HG03045 (cell line): Measurements from ENCODE around the gene UTS2R.
"Not testable (repeated sequence)": the region's sequence is repeated elsewhere in the genome, so short reads cannot be mapped to it uniquely, and the experiment has no call there.

Source experiments
- ATAC-seq: cut with Tn5 transposase; IDR thresholded peaks from one replicate; pipeline ENCODE4 v1.9.1; 2021; ENCODE audit warnings: mild to moderate bottlenecking, moderate library complexity; ENCODE audit not compliant: unreplicated experiment

The UTS2R gene

DNA sequence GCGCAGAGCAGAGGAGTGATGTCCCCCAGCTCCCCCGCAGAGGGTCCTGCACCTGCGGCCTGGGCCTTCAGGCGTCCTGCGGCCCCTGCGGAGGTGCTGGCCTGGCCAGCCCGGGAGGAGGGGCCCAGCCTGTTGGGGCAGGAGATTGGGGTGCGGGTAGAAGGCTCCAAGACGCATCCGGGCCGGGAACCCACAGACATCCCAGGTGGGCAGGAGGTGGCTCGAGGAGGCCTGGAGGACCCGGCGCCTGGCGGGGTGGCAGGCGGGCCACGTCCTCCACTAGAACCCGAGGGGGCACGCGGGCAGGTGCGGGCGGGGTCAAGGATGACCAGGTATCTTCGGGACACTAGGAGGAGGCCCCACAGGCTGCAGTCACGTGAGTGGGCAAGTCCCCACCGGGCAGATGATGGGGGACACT lies 37.4 kb upstream of the UTS2R start:
- ATAC-seq = no peak

DNA sequence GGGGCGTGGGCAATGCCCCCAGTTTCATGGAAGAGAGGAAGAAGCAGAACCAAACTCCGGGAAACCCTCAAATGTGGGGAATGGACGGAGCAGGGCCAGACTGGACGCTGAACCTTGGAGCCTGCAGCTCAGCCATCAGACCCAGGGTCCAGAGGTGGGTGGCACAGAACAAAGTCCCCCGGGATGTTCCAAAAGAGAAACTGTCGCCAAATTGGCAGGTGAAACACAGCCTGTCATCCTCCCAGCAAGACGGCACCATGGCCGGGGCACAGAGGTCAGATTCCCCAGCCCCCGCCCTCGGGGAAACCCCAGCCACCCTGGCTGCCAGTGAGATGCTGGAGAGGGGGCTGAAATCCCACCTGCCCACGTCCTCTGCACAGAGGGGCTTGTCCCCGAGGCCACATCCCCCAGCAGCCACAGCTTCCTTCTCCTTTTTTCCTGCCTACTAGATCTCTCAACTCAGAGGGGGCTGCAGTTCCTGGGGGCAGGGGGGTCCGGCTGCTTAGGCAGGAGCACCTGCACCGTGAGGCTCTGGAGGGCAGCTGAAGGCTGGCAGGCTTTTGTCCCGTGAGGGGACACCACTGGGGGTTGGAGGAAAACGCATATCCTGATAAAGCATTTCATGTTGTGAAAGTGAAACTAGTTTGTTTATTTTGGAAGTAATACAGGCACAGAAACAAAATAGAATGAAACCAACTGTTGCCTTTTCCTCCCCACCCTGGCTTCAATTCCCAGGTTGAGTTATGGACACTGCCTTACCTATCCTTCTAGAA lies 36.8 kb upstream of the UTS2R start:
- ATAC-seq = no peak

- ATAC-seq = no peak
Measured at GRCh38 chr17:82338858-82339633, 32.5 kb upstream of the UTS2R start.

GRCh38 chr17:82339634-82340580 lies 31.7 kb upstream of the UTS2R start:
- no peak for ATAC-seq

- no peak for ATAC-seq
Measured at GRCh38 chr17:82342361-82343079, 29.0 kb upstream of the UTS2R start.

DNA sequence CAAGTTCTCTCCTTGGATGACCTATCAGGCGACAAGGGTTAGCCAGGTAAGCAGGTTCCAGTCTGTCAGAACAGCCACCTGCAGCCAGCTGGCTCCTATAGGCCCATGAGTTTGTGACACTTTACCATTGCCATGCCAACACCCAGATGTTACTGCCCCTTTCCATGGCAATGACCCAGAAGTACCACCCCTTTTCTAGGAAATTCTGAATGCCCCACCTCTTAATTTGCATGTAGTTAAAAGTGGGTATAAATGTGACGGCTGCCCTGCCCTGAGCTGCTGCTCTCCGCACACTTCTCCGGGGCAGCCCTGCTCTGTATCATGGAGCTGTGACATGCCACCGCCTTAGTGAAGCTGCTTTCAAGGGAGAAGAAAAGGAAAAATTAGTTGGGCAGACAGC lies 28.0 kb upstream of the UTS2R start:
- ATAC-seq = no peak

DNA sequence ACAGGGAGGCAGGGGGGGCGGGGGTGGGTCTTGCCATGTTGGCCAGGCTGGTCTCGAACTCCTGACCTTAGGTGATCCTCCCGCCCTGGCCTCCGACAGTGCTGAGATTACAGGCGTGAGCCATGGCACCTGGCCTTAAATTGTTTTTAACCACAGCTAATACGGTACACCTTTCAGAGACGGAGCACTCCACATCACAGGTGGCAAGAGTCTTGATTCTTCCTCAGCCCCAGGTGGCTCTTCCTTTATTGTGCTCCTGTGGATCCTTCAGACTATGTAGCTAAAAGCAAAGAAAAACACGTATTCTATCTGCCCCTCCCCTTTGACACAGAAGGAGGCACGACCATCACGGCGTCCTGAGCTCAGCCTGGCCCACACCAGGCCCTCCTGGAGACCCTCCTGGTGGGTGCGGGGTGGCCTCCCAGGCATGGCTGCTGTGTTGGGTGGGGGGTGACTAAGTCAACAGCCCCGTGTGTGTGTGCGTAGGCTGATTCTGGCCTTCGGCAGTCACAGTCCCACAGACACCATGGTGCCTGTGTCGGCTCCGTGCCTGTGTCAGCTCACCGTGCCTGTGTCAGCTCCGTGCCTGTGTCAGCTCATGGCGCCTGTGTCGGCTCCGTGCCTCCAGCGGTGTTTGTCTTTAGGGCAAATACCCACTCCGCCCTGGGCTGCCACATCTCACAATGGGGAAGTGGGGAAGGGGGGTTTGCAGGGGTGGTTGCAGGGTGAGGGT lies 27.2 kb upstream of the UTS2R start:
- ATAC-seq = no peak

DNA sequence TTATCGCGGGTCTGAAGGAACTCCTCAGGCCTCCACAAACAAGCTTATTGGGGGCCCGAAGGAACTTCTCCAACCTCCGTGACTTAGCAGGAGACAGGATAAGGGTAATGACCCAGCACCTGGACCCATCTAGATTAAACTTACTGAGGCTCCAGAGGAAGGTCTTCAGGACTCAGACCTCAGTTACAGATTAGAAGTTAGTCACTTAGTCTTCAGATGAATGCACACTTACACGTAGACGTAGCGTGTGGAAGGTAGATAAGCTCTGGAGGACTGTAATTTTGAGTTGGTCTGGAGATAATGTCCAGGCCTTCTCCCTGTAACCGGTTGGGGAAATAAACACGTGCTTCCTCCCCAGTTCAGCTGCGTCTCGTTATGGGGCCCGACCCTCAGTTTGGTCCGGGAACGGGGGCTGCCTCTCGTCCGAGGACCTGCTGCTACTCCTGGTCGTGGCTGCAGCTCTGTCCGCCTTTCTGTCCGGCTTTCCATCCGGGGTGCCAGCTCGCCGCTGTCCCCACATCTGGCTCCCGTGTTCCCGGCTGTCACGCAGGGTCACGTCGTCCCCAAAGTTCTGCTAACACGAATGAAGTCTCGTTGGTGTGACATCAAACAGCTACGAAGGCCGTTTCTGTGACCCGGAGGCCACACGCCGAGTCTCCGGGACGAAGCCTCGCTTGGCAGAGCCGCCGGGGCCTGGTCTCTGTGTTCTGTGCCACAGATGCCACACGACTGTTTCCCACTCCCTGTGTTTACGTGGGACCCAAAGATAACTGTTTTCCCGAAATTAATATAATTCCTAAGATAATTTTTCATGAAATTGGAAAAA lies 26.2 kb upstream of the UTS2R start:
- no peak for ATAC-seq

DNA sequence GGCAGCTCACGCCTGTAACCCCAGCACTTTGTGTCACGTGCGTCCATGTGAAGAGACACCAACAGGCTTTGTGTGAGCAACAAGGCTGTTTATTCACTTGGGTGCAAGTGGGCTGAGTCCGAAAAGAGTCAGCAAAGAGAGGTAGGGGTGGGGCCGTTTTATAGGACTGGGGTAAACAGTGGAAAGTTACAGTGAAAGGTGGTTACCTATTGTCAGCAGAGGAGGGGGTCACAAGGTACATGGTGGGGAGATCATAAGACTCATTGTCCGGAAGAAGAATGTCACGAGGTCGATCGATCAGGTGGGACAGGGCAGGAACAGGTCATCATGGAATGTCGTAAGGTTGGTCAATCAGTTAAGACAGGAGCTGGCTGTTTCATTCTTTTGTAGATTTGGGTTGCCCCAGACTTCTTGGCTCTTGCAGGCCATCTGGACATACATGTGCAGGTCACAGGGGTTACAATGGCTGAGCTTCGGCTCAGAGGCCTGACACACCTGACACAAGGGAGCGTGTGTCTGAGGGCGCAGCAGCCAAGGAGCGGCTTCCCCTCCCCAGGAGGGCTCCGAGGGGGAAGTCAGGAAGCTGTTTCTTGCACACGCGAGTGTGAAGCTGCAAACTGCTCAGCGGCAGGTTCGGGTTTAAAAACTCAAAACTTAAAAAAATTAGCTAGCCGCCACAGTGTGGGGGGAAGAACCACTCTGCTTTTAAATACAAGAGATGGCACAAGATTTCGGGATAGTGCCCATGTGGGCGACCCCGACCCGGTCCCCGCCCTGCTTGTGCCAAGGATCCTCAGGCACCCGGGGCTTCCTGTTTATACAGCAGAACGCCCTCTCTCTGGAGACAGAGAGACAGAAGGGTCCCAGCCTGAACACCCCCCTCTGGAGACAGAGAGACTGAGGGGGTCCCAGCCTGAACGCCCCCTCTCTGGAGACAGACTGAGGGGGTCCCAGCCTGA lies 24.9 kb upstream of the UTS2R start:
- no peak for ATAC-seq

- ATAC-seq = not testable (repeated sequence)
Measured at GRCh38 chr17:82347994-82348393, 23.6 kb upstream of the UTS2R start.

DNA sequence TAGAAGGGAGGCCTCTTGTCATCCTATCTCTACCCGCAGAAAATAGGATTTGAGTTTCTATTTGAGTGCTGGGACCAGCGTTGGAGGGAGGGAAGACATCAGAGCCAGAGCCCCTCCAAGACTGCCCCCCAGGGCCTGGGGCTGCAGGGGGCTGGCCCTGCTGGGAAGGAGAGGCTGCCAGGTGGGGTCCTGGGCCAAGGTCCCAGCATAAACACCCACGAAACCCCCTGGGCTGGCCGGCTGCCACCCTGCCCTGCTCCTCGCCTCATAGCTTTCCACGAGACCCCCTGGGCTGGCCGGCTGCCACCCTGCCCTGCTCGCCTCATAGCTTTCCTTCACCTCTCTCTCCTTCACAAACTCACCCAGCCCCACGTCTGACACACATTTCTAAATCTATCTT lies 23.1 kb upstream of the UTS2R start:
- ATAC-seq = no peak

DNA sequence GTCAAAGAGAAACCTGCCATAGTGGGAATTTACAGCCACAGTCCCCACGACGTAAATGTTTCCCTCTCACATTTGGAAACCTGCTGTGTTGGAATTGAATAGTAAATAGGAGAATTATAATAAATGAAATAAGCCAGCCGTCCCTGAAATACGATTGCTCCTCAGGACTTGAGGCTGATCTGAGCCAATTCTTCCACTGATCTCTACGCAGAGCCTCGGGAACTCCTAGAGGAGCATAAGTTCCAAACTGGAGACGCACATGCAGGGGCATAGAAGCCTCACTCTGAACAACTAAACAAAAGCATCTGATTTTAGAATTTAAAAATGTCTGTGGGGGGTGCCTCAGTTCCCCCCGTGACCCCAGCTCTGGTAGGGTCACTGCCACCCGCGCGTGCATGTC lies 22.7 kb upstream of the UTS2R start:
- no peak for ATAC-seq

- ATAC-seq = no peak
Measured at GRCh38 chr17:82349287-82349701, 22.3 kb upstream of the UTS2R start.

GRCh38 chr17:82350182-82351030 lies 21.2 kb upstream of the UTS2R start:
- no peak for ATAC-seq

DNA sequence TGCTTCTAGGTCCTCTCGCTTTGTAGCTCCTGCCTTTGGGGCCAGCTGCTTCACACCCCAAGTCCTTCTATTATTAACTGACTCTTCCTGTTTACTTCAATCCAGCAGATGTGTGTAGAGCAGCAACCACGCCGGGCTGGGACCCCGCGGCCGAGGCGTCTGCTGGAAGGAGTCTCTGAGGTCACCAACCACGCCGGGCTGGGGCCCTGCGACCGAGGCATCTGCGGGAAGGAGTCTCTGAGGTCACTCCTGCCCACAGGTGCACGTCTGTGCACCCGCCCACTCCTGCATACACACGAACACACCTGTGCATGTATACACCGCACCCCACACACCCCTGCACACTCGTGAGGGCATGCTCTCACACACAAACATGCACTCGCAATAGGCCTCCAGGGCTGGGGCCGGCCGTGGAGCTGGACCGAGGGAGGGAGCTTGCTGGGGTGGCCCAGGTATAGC lies 20.3 kb upstream of the UTS2R start:
- no peak for ATAC-seq

GRCh38 chr17:82351713-82352488 lies 19.7 kb upstream of the UTS2R start:
- ATAC-seq = peak; percentile 49
